ENCODE data around the gene PARD3.

DNA sequence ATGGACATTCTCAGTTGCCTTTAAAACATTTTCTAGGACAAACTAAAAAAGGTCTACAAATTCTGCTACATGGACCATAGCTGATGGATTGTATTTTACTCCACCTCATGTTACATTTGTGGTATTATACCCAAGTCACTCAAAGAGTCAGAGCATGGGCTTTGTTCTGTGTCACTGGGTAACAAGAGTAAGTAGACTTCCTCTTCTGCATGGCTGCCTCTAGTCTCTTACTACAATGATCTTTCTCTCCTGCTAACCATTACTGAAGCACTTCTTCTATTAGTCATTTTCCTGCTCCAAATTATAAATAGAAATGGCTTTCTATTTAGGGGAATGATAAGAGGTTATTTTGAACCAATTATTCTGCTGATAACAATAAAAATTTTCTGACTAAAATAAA lies 753.3 kb downstream of the PARD3 start:
- TF ChIP-seq POLR2A (IDR thresholded peaks at IDR 0.05), result no peak
- TF ChIP-seq, protein P1, sequence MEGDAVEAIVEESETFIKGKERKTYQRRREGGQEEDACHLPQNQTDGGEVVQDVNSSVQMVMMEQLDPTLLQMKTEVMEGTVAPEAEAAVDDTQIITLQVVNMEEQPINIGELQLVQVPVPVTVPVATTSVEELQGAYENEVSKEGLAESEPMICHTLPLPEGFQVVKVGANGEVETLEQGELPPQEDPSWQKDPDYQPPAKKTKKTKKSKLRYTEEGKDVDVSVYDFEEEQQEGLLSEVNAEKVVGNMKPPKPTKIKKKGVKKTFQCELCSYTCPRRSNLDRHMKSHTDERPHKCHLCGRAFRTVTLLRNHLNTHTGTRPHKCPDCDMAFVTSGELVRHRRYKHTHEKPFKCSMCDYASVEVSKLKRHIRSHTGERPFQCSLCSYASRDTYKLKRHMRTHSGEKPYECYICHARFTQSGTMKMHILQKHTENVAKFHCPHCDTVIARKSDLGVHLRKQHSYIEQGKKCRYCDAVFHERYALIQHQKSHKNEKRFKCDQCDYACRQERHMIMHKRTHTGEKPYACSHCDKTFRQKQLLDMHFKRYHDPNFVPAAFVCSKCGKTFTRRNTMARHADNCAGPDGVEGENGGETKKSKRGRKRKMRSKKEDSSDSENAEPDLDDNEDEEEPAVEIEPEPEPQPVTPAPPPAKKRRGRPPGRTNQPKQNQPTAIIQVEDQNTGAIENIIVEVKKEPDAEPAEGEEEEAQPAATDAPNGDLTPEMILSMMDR (IDR thresholded peaks at IDR 0.05), result no peak
- TF ChIP-seq POLR2AphosphoS5 (IDR thresholded peaks at IDR 0.05), result no peak
